WTC11 (cell line): ENCODE results near the gene RTP3. TPM values are rescaled to one million over a fixed set of nuclear protein-coding genes. Genes with fewer than 3 reads are reported as not detected.
A peak's percentile ranks its signal among the peaks of the same experiment; 100 is the strongest.

Source experiments
- ATAC-seq: fragments of 200-7000 bp; cut with Tn5 transposase; 2 replicates; pipeline ENCODE4 v1.10.0; 2021; ENCODE audit warnings: mild to moderate bottlenecking, moderate library complexity
- CTCF ChIA-PET: fragments of 300-600 bp; sonication (Branson Sonifier 250); formaldehyde crosslinking; loops from one replicate; lab custom pipeline; 2021; ENCODE audit warnings: antibody characterized with exemption; lab: Charles Lee
- POLR2A ChIA-PET: fragments of 350-600 bp; sonication (Branson Sonifier 250); formaldehyde crosslinking; loops from one replicate; lab custom pipeline; 2021; ENCODE audit warnings: antibody characterized with exemption; lab: Charles Lee
- DNase-seq: peaks from one replicate; pipeline ENCODE4 v3.0.0; 2021; ENCODE audit warnings: low spot score
- H3K27ac Mint-ChIP-seq: 2 replicates; pipeline ENCODE4 v1.8.0; 2021; ENCODE audit warnings: mixed read lengths
- H3K27me3 Mint-ChIP-seq: 2 replicates; pipeline ENCODE4 v1.8.0; 2021; ENCODE audit warnings: low read depth, mild to moderate bottlenecking, moderate library complexity, mixed read lengths
- H3K36me3 Mint-ChIP-seq: 2 replicates; pipeline ENCODE4 v1.8.0; 2021; ENCODE audit warnings: mixed read lengths
- H3K4me1 Mint-ChIP-seq: 2 replicates; pipeline ENCODE4 v1.8.0; 2022; ENCODE audit warnings: mixed read lengths
- H3K4me3 Mint-ChIP-seq: 2 replicates; pipeline ENCODE4 v1.8.0; 2021; ENCODE audit warnings: mild to moderate bottlenecking, moderate library complexity, mixed read lengths
- H3K9me3 Mint-ChIP-seq: 2 replicates; pipeline ENCODE4 v1.8.0; 2021; ENCODE audit warnings: mixed read lengths
- CREM ChIP-seq: sonication (generic); formaldehyde crosslinking; IDR thresholded peaks from 2 replicates; pipeline ENCODE4 v1.8.1; 2022; ENCODE audit warnings: mild to moderate bottlenecking, missing genetic modification reagents, moderate library complexity
- EMX1 ChIP-seq: fragments of 250-450 bp; sonication (Bioruptor Pico); IDR thresholded peaks from 2 replicates; pipeline ENCODE4 v1.8.0; 2021; ENCODE audit warnings: mild to moderate bottlenecking
- FOXJ3 ChIP-seq: sonication (generic); formaldehyde crosslinking; IDR thresholded peaks from 2 replicates; pipeline ENCODE4 v1.9.0; 2021; ENCODE audit warnings: missing genetic modification reagents, mild to moderate bottlenecking, borderline replicate concordance
- NFYB ChIP-seq: sonication (generic); formaldehyde crosslinking; conservative IDR thresholded peaks from 2 replicates; pipeline ENCODE4 v1.8.0; 2022; ENCODE audit warnings: low read depth, missing genetic modification reagents
- SP1 ChIP-seq: sonication (generic); formaldehyde crosslinking; conservative IDR thresholded peaks from 2 replicates; pipeline ENCODE4 v1.8.1; 2022; ENCODE audit warnings: missing genetic modification reagents
- TCF7 ChIP-seq: sonication (generic); formaldehyde crosslinking; IDR thresholded peaks from 2 replicates; pipeline ENCODE4 v1.8.0; 2022; ENCODE audit warnings: mild to moderate bottlenecking, low read depth, missing genetic modification reagents, moderate library complexity
- TP53 ChIP-seq: sonication (generic); formaldehyde crosslinking; IDR thresholded peaks from 2 replicates; pipeline ENCODE4 v1.8.1; 2023; ENCODE audit warnings: mild to moderate bottlenecking, missing genetic modification reagents
- ZNF396 ChIP-seq: fragments of 250-450 bp; sonication (Bioruptor Pico); IDR thresholded peaks from 2 replicates; pipeline ENCODE4 v1.8.0; 2021; ENCODE audit warnings: mild to moderate bottlenecking, moderate library complexity, borderline replicate concordance
- total RNA-seq: library from RNA; stranded (reverse); gene quantifications from 3 replicates; pipeline ENCODE4 v1.2.3, GENCODE V29; 2021
- TF ChIP-seq, protein P1 (sequence below): fragments of 250-450 bp; sonication (Bioruptor Pico); conservative IDR thresholded peaks from 2 replicates; pipeline ENCODE4 v1.9.0; 2021; ENCODE audit warnings: mild to moderate bottlenecking
- TF ChIP-seq, protein P2 (sequence below): sonication (generic); formaldehyde crosslinking; IDR thresholded peaks from 2 replicates; pipeline ENCODE4 v1.8.1; 2023; ENCODE audit warnings: mild to moderate bottlenecking, moderate library complexity, missing genetic modification reagents
- TF ChIP-seq, protein P3 (sequence below): sonication (generic); formaldehyde crosslinking; IDR thresholded peaks from 2 replicates; pipeline ENCODE4 v1.8.0; 2023; ENCODE audit warnings: missing genetic modification reagents, mild to moderate bottlenecking, borderline replicate concordance
- TF ChIP-seq, protein P4 (sequence below): sonication (generic); formaldehyde crosslinking; IDR thresholded peaks from 2 replicates; pipeline ENCODE4 v1.8.1; 2022; ENCODE audit warnings: mild to moderate bottlenecking, missing genetic modification reagents, moderate library complexity, borderline replicate concordance
- TF ChIP-seq, protein P5 (sequence below): sonication (generic); formaldehyde crosslinking; IDR thresholded peaks from 2 replicates; pipeline ENCODE4 v1.8.1; 2023; ENCODE audit warnings: mild to moderate bottlenecking, missing genetic modification reagents, borderline replicate concordance
- TF ChIP-seq, protein P6 (sequence below): sonication (generic); formaldehyde crosslinking; IDR thresholded peaks from 2 replicates; pipeline ENCODE4 v1.8.1; 2023; ENCODE audit warnings: mild to moderate bottlenecking, missing genetic modification reagents, moderate library complexity
- TF ChIP-seq, protein P7 (sequence below): sonication (generic); formaldehyde crosslinking; IDR thresholded peaks from 2 replicates; pipeline ENCODE4 v1.8.1; 2022; ENCODE audit warnings: low read depth, missing genetic modification reagents, borderline replicate concordance

The RTP3 gene
- total RNA-seq, 1 experiment from 2014 or later = not detected

DNA sequence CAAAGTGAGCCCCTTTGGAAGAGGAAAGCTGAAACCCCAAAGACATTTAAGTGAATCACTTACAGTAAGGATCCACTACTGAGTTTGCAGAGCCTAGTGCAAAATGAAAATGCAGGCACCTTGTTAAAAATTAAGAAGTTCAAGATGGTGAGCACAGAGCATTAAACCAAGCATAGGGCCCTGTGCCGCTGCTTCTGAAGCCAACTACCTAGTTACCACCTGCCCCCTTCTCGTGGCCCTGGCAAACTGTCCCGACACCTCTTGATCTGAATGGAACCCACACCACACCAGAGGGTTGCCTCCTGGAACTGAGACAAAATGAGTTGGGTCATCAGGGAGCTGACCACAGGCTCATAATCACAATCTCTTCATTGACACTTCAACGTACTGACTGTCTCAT is 42.8 kb downstream of the RTP3 start:
- ATAC-seq (no peak), DNase-seq (no peak)
- ChIA-PET CTCF (no interaction called here), POLR2A (no interaction called here)
- H3K4me3 Mint-ChIP-seq = no peak overlapping the region
- peaks cover 62% of the 10 kb centered on the region for H3K4me1 Mint-ChIP-seq
- peaks cover 2% of the 10 kb centered on the region; the same call in 1 of the 2 replicates for H3K36me3 Mint-ChIP-seq
- TF ChIP-seq, protein P1, sequence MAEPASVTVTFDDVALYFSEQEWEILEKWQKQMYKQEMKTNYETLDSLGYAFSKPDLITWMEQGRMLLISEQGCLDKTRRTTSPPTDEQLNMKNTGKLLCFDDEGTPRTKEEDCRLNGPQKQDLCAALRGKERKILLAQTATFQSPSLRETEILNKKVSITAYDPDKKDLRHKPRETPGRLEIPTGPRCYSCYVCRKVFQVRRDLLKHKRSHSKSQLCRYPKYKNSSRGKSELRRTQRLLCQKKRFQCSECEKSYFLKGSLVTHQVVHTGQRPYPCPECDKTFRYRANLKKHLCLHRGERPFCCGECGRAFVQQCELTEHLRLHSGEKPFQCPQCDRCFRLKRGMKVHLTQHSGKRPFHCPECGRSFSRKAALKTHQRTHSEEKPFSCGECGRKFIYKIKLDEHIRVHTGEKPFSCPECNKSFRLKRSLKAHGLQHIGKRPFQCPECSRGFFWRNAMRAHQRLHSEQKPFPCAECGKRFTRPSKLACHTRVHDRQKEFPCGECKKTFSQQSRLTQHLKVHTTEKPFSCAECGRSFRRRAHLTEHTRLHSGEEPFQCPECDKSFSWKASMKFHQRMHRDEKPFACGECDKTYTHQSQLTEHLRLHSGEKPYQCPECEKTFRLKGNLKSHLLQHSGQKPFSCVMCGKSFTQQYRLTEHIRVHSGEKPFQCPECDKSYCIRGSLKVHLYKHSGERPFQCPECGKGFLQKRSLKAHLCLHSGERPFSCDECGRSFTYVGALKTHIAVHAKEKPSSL (CRISPR knock-in tag) = no peak
- no peak for TF ChIP-seq SP1 (CRISPR knock-in tag)
- TF ChIP-seq FOXJ3 (CRISPR knock-in tag) = no peak
- TF ChIP-seq, protein P2, sequence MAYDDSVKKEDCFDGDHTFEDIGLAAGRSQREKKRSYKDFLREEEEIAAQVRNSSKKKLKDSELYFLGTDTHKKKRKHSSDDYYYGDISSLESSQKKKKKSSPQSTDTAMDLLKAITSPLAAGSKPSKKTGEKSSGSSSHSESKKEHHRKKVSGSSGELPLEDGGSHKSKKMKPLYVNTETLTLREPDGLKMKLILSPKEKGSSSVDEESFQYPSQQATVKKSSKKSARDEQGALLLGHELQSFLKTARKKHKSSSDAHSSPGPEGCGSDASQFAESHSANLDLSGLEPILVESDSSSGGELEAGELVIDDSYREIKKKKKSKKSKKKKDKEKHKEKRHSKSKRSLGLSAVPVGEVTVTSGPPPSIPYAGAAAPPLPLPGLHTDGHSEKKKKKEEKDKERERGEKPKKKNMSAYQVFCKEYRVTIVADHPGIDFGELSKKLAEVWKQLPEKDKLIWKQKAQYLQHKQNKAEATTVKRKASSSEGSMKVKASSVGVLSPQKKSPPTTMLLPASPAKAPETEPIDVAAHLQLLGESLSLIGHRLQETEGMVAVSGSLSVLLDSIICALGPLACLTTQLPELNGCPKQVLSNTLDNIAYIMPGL (CRISPR knock-in tag) = no peak
- TF ChIP-seq, protein P3, sequence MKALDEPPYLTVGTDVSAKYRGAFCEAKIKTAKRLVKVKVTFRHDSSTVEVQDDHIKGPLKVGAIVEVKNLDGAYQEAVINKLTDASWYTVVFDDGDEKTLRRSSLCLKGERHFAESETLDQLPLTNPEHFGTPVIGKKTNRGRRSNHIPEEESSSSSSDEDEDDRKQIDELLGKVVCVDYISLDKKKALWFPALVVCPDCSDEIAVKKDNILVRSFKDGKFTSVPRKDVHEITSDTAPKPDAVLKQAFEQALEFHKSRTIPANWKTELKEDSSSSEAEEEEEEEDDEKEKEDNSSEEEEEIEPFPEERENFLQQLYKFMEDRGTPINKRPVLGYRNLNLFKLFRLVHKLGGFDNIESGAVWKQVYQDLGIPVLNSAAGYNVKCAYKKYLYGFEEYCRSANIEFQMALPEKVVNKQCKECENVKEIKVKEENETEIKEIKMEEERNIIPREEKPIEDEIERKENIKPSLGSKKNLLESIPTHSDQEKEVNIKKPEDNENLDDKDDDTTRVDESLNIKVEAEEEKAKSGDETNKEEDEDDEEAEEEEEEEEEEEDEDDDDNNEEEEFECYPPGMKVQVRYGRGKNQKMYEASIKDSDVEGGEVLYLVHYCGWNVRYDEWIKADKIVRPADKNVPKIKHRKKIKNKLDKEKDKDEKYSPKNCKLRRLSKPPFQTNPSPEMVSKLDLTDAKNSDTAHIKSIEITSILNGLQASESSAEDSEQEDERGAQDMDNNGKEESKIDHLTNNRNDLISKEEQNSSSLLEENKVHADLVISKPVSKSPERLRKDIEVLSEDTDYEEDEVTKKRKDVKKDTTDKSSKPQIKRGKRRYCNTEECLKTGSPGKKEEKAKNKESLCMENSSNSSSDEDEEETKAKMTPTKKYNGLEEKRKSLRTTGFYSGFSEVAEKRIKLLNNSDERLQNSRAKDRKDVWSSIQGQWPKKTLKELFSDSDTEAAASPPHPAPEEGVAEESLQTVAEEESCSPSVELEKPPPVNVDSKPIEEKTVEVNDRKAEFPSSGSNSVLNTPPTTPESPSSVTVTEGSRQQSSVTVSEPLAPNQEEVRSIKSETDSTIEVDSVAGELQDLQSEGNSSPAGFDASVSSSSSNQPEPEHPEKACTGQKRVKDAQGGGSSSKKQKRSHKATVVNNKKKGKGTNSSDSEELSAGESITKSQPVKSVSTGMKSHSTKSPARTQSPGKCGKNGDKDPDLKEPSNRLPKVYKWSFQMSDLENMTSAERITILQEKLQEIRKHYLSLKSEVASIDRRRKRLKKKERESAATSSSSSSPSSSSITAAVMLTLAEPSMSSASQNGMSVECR (CRISPR knock-in tag) = no peak
- no peak for TF ChIP-seq NFYB (CRISPR knock-in tag)
- no peak for TF ChIP-seq ZNF396 (CRISPR knock-in tag)
- TF ChIP-seq, protein P4, sequence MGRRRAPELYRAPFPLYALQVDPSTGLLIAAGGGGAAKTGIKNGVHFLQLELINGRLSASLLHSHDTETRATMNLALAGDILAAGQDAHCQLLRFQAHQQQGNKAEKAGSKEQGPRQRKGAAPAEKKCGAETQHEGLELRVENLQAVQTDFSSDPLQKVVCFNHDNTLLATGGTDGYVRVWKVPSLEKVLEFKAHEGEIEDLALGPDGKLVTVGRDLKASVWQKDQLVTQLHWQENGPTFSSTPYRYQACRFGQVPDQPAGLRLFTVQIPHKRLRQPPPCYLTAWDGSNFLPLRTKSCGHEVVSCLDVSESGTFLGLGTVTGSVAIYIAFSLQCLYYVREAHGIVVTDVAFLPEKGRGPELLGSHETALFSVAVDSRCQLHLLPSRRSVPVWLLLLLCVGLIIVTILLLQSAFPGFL (CRISPR knock-in tag) = no peak
- TF ChIP-seq, protein P5, sequence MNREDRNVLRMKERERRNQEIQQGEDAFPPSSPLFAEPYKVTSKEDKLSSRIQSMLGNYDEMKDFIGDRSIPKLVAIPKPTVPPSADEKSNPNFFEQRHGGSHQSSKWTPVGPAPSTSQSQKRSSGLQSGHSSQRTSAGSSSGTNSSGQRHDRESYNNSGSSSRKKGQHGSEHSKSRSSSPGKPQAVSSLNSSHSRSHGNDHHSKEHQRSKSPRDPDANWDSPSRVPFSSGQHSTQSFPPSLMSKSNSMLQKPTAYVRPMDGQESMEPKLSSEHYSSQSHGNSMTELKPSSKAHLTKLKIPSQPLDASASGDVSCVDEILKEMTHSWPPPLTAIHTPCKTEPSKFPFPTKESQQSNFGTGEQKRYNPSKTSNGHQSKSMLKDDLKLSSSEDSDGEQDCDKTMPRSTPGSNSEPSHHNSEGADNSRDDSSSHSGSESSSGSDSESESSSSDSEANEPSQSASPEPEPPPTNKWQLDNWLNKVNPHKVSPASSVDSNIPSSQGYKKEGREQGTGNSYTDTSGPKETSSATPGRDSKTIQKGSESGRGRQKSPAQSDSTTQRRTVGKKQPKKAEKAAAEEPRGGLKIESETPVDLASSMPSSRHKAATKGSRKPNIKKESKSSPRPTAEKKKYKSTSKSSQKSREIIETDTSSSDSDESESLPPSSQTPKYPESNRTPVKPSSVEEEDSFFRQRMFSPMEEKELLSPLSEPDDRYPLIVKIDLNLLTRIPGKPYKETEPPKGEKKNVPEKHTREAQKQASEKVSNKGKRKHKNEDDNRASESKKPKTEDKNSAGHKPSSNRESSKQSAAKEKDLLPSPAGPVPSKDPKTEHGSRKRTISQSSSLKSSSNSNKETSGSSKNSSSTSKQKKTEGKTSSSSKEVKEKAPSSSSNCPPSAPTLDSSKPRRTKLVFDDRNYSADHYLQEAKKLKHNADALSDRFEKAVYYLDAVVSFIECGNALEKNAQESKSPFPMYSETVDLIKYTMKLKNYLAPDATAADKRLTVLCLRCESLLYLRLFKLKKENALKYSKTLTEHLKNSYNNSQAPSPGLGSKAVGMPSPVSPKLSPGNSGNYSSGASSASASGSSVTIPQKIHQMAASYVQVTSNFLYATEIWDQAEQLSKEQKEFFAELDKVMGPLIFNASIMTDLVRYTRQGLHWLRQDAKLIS = no peak
- no peak for TF ChIP-seq EMX1 (CRISPR knock-in tag)
- TF ChIP-seq CREM (CRISPR knock-in tag) = no peak
- no peak for TF ChIP-seq TCF7 (CRISPR knock-in tag)
- TF ChIP-seq, protein P6, sequence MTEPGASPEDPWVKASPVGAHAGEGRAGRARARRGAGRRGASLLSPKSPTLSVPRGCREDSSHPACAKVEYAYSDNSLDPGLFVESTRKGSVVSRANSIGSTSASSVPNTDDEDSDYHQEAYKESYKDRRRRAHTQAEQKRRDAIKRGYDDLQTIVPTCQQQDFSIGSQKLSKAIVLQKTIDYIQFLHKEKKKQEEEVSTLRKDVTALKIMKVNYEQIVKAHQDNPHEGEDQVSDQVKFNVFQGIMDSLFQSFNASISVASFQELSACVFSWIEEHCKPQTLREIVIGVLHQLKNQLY (CRISPR knock-in tag) = no peak
- TF ChIP-seq, protein P7, sequence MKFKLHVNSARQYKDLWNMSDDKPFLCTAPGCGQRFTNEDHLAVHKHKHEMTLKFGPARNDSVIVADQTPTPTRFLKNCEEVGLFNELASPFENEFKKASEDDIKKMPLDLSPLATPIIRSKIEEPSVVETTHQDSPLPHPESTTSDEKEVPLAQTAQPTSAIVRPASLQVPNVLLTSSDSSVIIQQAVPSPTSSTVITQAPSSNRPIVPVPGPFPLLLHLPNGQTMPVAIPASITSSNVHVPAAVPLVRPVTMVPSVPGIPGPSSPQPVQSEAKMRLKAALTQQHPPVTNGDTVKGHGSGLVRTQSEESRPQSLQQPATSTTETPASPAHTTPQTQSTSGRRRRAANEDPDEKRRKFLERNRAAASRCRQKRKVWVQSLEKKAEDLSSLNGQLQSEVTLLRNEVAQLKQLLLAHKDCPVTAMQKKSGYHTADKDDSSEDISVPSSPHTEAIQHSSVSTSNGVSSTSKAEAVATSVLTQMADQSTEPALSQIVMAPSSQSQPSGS (CRISPR knock-in tag) = no peak
- TF ChIP-seq TP53 (CRISPR knock-in tag) = no peak
- H3K27ac Mint-ChIP-seq = peak overlapping the region; percentile 27; the same call in 1 of the 2 replicates
- no peaks in the 10 kb centered on the region for H3K9me3 Mint-ChIP-seq
- H3K27me3 Mint-ChIP-seq = no peaks in the 10 kb centered on the region
